Transverse colon (tissue), 4 donors: ENCODE results near the gene HDAC4. TPM values are rescaled to one million over a fixed set of nuclear protein-coding genes. Genes with fewer than 3 reads are reported as not detected.

Experiments
- DNase-seq: peaks from one replicate; pipeline ENCODE4 v3.0.0-alpha.2; 2019
- H3K27ac ChIP-seq, 4 donors: fragments of 200-600 bp; sonication (generic); 2 replicates each; pipeline ENCODE4 v1.5.1; 2016 to 2018; ENCODE audit warnings: inconsistent platforms in 4 of 4
- H3K27me3 ChIP-seq: fragments of 200-600 bp; sonication (generic); 2 replicates; pipeline ENCODE4 v1.5.1; 2017; ENCODE audit warnings: inconsistent platforms
- H3K36me3 ChIP-seq, 4 donors: fragments of 200-600 bp; sonication (generic); 2 replicates each; pipeline ENCODE4 v1.5.1; 2017 to 2019; ENCODE audit warnings: inconsistent platforms in 4 of 4
- H3K4me1 ChIP-seq, 4 donors: fragments of 200-600 bp; sonication (generic); 2 replicates each; pipeline ENCODE4 v1.5.1; 2017 to 2020; ENCODE audit warnings: inconsistent platforms in 4 of 4
- H3K4me3 ChIP-seq, 4 donors: fragments of 200-600 bp; sonication (generic); 1 replicate in 1 of 4; 2 replicates in 3 of 4; pipeline versions ENCODE4 v1.5.1 to v1.6.1; 2017 to 2019; ENCODE audit warnings: inconsistent platforms in 4 of 4
- H3K9me3 ChIP-seq, 2 donors: fragments of 200-600 bp; sonication (generic); 2 replicates each; pipeline ENCODE4 v1.5.1; 2017 to 2019; ENCODE audit warnings: inconsistent platforms in 2 of 2
- EP300 ChIP-seq: sonication (generic); formaldehyde crosslinking; IDR thresholded peaks from one replicate; pipeline ENCODE4 v1.6.1; 2017; ENCODE audit warnings: antibody characterized with exemption, low read depth
- POLR2A ChIP-seq: fragments of 450-650 bp; IDR thresholded peaks from one replicate; pipeline ENCODE4 v1.6.1; 2016; ENCODE audit warnings: antibody characterized with exemption, mild to moderate bottlenecking, moderate library complexity
- POLR2AphosphoS5 ChIP-seq, 3 donors: sonication (generic); formaldehyde crosslinking; IDR thresholded peaks; one replicate each; pipeline ENCODE4 v1.6.1; 2016; ENCODE audit warnings: antibody characterized with exemption in 3 of 3
- WGBS, 2 donors: methylation state at CpG; one replicate each; pipeline ENCODE4 v1.1.5; 2018; ENCODE audit warnings: low coverage in 1 of 2; 5-methylcytosine and 5-hydroxymethylcytosine counted together
- in situ Hi-C, 4 donors: fragments of 200-750 bp; cut with MboI; loops; one replicate each; pipeline versions ENCODE4 v1.15.0 to v1.15.1; 2017; ENCODE audit warnings: low sequenced_read_pairs in 3 of 4, low pct_ligation_motif_present in 1 of 4, low pct_unique_long_range_greater_than_20kb in 1 of 4
- intact Hi-C: fragments of 100-400 bp; cut with DNase I; formaldehyde crosslinking; loops from one replicate; pipeline ENCODE4 v1.15.1; 2023; ENCODE audit warnings: low total_unique reads
- total RNA-seq, 4 donors: library from RNA; depleted of rRNA; stranded (reverse); fragments of >200 nt; gene quantifications; one replicate each; pipeline ENCODE4 v1.1.0, GENCODE V29; 2016
- TF ChIP-seq, protein P1 (sequence below), 5 experiments: fragments of 200-600 bp in 3 of 5; fragments of 450-650 bp in 2 of 5; sonication (generic) in 3 of 5; IDR thresholded peaks; 1 replicate in 2 of 5; 2 replicates in 3 of 5; pipeline ENCODE4 v1.5.1; 2016 to 2017; ENCODE audit warnings: antibody characterized with exemption in 5 of 5, inconsistent platforms in 3 of 5, mild to moderate bottlenecking in 2 of 5, moderate library complexity in 1 of 5

Gene HDAC4
- total RNA-seq, 4 donors from 2014 or later = 33.9 to 192 (median 112) TPM

DNA sequence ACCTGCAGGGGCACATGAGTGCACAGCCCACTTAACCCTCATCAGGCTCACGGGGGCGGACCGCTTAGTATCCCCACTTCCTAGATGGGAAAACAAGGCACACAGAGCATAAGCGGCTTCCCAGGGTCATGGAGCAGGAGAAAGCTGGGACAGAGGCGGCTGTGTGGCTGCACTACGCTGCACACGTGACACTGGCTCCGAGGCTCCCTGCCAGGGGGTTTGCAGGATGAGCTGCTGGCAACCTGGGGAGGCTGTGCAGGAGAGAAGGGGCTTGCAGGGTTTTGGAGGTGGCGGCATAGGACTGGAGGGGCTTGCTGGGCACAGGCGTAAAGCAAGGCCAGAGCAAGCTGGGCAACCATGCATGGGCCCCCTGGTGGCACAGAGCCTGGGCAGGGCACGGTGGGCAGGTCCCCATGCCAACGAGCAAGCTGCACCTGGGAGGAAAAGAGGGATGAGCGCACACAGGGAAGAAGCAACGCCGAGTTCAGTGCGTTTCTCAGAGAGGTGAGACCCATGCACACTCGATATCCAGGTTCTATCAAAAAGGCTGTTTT, 268.6 kb downstream of the HDAC4 start:
- intact Hi-C loops = no loop called here
- WGBS, 2 donors = 91 to 93% methylated on average over 11 to 17 of the region's 17 CpGs
- no peaks in the 10 kb centered on the region for H3K4me1 ChIP-seq

DNA sequence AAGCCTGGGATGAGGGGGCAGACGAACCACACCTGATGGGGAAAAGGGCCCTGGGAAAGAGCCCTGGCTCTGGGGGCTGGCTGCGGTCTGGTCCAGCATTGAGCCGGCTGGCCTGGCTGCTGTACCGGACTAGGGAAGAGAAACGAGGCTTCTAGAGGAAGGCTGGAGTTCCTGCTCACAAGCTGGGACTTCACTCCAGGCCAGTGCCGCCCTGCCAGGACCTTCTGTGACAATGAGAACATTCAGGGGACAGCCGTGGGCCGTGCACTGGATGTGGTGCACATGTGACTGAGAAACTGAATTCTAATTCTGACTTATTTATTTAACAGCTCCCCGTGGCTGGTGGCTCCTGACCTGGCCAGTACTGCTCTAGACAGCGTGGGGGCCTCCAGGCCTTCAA, 269.3 kb downstream of the HDAC4 start:
- H3K36me3 ChIP-seq = peaks cover 0 to 24% (median 11%) of the 10 kb centered on the region in 4 donors
- H3K27me3 ChIP-seq = no peaks in the 10 kb centered on the region
- H3K4me1 ChIP-seq = no peaks in the 10 kb centered on the region
- 93 to 100% methylated on average over 1 to 10 of the region's 10 CpGs for WGBS, 2 donors
- in situ Hi-C loops (no loop called here), intact Hi-C loops (no loop called here)
- TF ChIP-seq EP300 (no peak), POLR2A (no peak), POLR2AphosphoS5 (IDR thresholded peaks at IDR 0.05) (no peak)
- TF ChIP-seq, protein P1, sequence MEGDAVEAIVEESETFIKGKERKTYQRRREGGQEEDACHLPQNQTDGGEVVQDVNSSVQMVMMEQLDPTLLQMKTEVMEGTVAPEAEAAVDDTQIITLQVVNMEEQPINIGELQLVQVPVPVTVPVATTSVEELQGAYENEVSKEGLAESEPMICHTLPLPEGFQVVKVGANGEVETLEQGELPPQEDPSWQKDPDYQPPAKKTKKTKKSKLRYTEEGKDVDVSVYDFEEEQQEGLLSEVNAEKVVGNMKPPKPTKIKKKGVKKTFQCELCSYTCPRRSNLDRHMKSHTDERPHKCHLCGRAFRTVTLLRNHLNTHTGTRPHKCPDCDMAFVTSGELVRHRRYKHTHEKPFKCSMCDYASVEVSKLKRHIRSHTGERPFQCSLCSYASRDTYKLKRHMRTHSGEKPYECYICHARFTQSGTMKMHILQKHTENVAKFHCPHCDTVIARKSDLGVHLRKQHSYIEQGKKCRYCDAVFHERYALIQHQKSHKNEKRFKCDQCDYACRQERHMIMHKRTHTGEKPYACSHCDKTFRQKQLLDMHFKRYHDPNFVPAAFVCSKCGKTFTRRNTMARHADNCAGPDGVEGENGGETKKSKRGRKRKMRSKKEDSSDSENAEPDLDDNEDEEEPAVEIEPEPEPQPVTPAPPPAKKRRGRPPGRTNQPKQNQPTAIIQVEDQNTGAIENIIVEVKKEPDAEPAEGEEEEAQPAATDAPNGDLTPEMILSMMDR (IDR thresholded peaks at IDR 0.05) = no peak
- no peak for DNase-seq
- H3K27ac ChIP-seq = no peak overlapping the region
- no peak overlapping the region for H3K4me3 ChIP-seq
- no peaks in the 10 kb centered on the region for H3K9me3 ChIP-seq

More for the DNA sequence above, 268.6 kb downstream of the HDAC4 start:
- Histone ChIP-seq H3K27ac (no peak overlapping the region), H3K36me3 (peaks cover 0 to 25% (median 10%) of the 10 kb centered on the region in 4 donors), H3K4me3 (no peak overlapping the region), H3K9me3 (no peaks in the 10 kb centered on the region), H3K27me3 (no peaks in the 10 kb centered on the region)
- in situ Hi-C loops = no loop called here
- DNase-seq = no peak
- TF ChIP-seq EP300 (no peak), POLR2A (no peak), POLR2AphosphoS5 (IDR thresholded peaks at IDR 0.05) (no peak)
- TF ChIP-seq, protein P1 (IDR thresholded peaks at IDR 0.05) = no peak

DNA sequence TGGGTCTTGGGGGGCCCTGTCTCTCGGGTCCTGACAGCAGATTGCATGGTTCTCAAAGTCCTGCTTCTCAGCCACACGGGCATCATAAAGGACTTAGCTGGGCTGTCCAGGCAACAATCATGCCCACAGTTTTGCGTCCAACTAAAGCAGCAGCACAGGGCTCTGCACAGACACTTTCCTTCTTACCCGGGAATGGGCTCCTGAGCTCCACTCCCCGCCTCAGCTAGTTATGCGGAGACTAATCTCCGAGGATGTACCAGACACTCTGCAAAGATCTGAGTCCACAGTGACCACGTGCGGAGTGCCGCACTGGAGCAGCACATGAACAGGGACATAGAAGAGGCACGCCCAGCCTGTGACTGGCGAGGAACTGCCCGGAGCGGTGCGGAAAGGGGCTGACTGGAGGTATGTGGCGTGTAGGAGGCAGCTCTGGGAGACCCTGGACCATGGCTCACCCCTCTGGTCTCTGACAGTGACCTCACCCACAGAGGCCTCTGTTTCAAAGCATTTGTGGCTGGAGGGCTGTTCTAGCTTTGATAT, 270.0 kb downstream of the HDAC4 start:
- intact Hi-C loops = no loop called here
- H3K36me3 ChIP-seq = peaks cover 0 to 26% (median 12%) of the 10 kb centered on the region in 4 donors
- DNase-seq = no peak
- no peak overlapping the region for H3K27ac ChIP-seq
- in situ Hi-C loops = no loop called here
- TF ChIP-seq, protein P1 (IDR thresholded peaks at IDR 0.05) = no peak
- TF ChIP-seq POLR2AphosphoS5 (IDR thresholded peaks at IDR 0.05) = no peak
- H3K27me3 ChIP-seq = no peaks in the 10 kb centered on the region
- WGBS, 2 donors = 95 to 97% methylated on average over 4 to 15 of the region's 16 CpGs
- no peaks in the 10 kb centered on the region for H3K9me3 ChIP-seq
- H3K4me1 ChIP-seq = no peaks in the 10 kb centered on the region
- no peak overlapping the region for H3K4me3 ChIP-seq

DNA sequence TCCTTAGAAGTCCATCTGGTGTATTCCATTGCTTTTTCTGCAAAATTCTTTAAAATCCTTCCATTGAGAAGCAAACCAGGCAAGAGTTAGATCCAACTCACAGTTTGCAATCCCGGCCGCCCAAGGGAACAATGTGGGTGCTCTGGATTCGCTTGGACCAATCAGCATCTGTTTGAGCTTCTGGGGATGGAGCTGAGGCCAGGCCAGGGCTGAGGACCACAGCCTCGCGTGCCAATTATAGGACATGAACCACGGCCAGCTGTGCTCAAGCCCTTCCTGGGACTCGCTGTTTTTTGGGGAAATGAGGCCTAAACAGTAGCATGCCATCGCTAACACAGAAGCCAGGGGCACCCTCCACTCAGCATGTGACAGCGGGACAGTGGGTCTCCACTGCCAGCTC, 270.8 kb downstream of the HDAC4 start:
- Histone ChIP-seq H3K27me3 (no peaks in the 10 kb centered on the region), H3K27ac (no peak overlapping the region), H3K4me1 (no peaks in the 10 kb centered on the region), H3K36me3 (peaks cover 0 to 34% (median 16%) of the 10 kb centered on the region in 4 donors), H3K4me3 (no peak overlapping the region), H3K9me3 (no peaks in the 10 kb centered on the region)
- DNase-seq = no peak
- 89 to 92% methylated on average over 3 to 9 of the region's 9 CpGs for whole genome bisulfite sequencing, 2 donors
- in situ Hi-C loops (no loop called here), intact Hi-C loops (no loop called here)
- TF ChIP-seq POLR2AphosphoS5 (IDR thresholded peaks at IDR 0.05) (no peak), POLR2A (no peak), EP300 (no peak)
- TF ChIP-seq, protein P1 (IDR thresholded peaks at IDR 0.05) = no peak
